ENCODE results near the gene FPR2. TPM values are rescaled to one million over a fixed set of nuclear protein-coding genes. Genes with fewer than 3 reads are reported as not detected.
A peak's percentile ranks its signal among the peaks of the same experiment; 100 is the strongest.
"Not testable (repeated sequence)": the region's sequence is repeated elsewhere in the genome, so short reads cannot be mapped to it uniquely, and the experiment has no call there.

Gene FPR2
- total and polyA plus RNA-seq, 2 donors, result 1.2 to 1.4 TPM

DNA sequence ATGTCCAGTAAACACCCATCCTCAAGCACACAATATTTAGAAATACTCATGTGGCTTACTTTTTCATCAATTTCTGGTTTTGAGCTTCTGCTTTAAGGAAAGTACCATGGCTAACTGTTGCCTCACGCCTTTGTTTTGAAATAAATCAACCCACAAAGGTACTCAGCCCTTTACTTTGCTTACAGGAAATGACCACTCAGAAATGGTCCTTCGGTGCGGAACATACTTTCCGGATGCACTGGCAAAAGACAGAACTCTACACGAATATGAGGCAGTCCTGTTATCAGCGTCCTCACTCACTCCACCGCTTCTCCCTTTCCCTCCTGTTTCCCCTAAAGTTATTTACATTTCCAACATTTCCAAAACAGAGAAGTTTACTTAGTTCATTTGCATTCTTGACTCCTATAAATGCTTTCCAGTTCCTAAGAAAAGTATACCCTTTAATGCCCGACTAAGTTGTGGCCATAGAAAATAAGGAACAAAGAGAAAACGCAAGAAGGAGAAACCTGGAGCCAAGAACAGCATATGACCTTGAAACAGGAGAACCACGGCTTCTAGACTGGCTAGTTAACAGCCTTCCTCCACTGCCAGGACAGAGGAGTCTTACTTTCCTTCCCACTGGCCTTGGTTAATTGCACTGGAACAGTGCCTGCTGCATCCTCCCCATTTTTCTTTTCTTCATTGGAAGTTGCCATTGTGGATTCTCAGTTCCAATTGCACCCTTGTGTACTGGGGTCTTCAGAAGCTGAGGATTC is 10.6 kb downstream of the FPR2 start:
- H3K27ac ChIP-seq (ENCODE audit: low read depth in 1 of 2, low read length in 1 of 2), result no peak overlapping the region
- no peaks in the 10 kb centered on the region for H3K4me1 ChIP-seq (ENCODE audit: control insufficient read depth in 2 of 2, insufficient read depth in 2 of 2, low read length in 2 of 2)
- H3K4me3 ChIP-seq (ENCODE audit: low read length in 2 of 2), result no peak overlapping the region
- no peaks in the 10 kb centered on the region for H3K9me3 ChIP-seq (ENCODE audit: control insufficient read depth in 2 of 2, insufficient read depth in 1 of 2, low read length in 1 of 2)
- no peaks in the 10 kb centered on the region for H3K27me3 ChIP-seq (ENCODE audit: control insufficient read depth in 2 of 2, insufficient read depth in 1 of 2, low read length in 1 of 2)
- 6% methylated on average over 10 of the region's 10 CpGs for WGBS
- no peak for DNase-seq (ENCODE audit: low read depth in 6 of 9, low spot score in 9 of 9)
- no peaks in the 10 kb centered on the region for H3K36me3 ChIP-seq (ENCODE audit: control insufficient read depth in 2 of 2, insufficient read depth in 2 of 2, low read length in 1 of 2)

DNA sequence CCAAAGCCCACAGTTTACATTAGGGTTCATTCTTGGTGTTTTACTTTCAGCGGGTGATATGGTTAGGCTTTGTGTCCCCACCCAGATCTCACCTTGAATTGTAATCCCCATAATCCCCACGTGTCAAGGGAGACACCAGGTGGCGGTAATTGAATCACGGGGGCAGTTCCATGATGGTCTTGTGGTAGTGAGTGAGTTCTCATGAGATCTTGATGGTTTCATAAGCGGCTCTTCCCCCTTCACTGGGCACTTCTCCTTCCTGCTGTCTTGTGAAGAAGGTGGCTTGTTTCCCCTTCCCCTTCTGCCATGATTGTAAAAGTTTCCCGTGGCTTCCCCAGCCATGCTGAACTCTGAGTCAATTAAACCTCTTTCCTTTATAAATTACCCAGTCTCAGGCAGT is 12.0 kb downstream of the FPR2 start:
- WGBS, result 84% methylated on average over 6 of the region's 6 CpGs
- H3K4me3 ChIP-seq (ENCODE audit: low read length in 2 of 2), result no peak overlapping the region
- DNase-seq (ENCODE audit: low read depth in 6 of 9, low spot score in 9 of 9), result no peak
- H3K36me3 ChIP-seq (ENCODE audit: control insufficient read depth in 2 of 2, insufficient read depth in 2 of 2, low read length in 1 of 2), result no peaks in the 10 kb centered on the region
- no peaks in the 10 kb centered on the region for H3K27me3 ChIP-seq (ENCODE audit: control insufficient read depth in 2 of 2, insufficient read depth in 1 of 2, low read length in 1 of 2)
- H3K9me3 ChIP-seq (ENCODE audit: control insufficient read depth in 2 of 2, insufficient read depth in 1 of 2, low read length in 1 of 2), result no peaks in the 10 kb centered on the region
- no peak overlapping the region for H3K27ac ChIP-seq (ENCODE audit: low read depth in 1 of 2, low read length in 1 of 2)
- H3K4me1 ChIP-seq (ENCODE audit: control insufficient read depth in 2 of 2, insufficient read depth in 2 of 2, low read length in 2 of 2), result no peaks in the 10 kb centered on the region

DNA sequence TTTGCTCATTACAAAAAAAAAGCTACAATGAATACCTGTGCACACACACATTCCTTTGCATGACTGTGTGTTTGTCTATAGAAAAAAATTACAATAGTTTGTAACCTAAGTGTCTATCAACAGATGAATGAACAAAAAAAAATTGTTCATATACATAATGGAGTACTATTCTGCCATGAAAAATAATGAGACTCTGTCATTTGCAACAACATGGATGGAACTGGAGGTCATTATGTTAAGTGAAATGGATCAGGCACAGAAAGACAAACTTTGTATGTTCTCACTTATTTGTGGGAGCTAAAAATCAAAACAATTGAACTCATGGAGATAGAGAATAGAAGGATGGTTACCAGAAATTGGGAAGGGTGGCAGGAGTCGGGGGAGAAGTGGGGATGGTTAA is 15.6 kb downstream of the FPR2 start:
- H3K27me3 ChIP-seq (ENCODE audit: control insufficient read depth in 2 of 2, insufficient read depth in 1 of 2, low read length in 1 of 2); H3K9me3 ChIP-seq (ENCODE audit: control insufficient read depth in 2 of 2, insufficient read depth in 1 of 2, low read length in 1 of 2); H3K27ac ChIP-seq (ENCODE audit: low read depth in 1 of 2, low read length in 1 of 2); DNase-seq (ENCODE audit: low read depth in 6 of 9, low spot score in 9 of 9); H3K36me3 ChIP-seq (ENCODE audit: control insufficient read depth in 2 of 2, insufficient read depth in 2 of 2, low read length in 1 of 2); H3K4me3 ChIP-seq (ENCODE audit: low read length in 2 of 2); H3K4me1 ChIP-seq (ENCODE audit: control insufficient read depth in 2 of 2, insufficient read depth in 2 of 2, low read length in 2 of 2): not testable (repeated sequence)
- 98% methylated on average over 1 of the region's 1 CpG for WGBS

DNA sequence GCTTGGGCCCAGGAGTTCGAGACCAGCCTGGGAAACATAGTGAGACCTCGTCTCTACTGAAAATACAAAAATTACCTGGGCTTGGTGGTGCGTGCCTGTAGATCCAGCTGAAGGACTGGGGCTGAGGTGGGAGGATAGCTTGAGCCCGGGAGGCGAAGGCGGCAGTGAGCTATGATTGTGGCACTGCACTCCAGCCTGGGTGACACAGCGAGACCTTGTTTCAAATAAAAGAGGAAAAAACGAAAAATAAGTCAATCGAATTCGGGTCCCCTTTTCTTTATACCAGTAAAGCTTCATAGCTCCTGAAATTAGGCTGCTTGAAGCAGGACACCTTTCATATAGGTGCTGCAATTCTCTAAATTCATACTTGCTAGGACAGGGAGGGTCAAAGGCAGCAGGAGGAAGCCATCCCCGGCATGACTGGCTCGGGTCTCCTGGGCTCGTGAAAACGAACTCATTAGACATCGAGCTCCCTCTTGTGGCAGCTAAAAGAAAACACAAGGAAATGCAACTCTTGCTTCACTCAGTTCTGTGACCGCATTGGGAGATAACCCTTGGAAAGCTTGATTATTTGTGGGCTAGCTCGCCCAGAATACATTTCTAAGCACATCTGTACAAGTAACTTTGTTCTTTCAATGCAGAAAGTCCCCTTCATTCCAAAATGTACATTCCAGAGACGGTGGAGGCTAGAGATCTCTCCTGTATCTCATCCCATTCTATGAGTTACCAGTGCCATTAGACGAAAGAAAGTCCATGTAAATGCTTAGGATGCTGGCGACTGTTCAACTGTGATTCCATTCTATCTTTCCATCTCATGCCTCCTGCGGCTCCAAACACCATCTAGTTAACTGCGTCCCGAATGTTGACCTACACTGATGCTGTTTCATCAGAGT is 16.8 kb downstream of the FPR2 start:
- Histone ChIP-seq H3K27me3 (ENCODE audit: control insufficient read depth in 2 of 2, insufficient read depth in 1 of 2, low read length in 1 of 2) (no peaks in the 10 kb centered on the region), H3K9me3 (ENCODE audit: control insufficient read depth in 2 of 2, insufficient read depth in 1 of 2, low read length in 1 of 2) (no peaks in the 10 kb centered on the region), H3K36me3 (ENCODE audit: control insufficient read depth in 2 of 2, insufficient read depth in 2 of 2, low read length in 1 of 2) (no peaks in the 10 kb centered on the region), H3K4me1 (ENCODE audit: control insufficient read depth in 2 of 2, insufficient read depth in 2 of 2, low read length in 2 of 2) (no peaks in the 10 kb centered on the region), H3K4me3 (ENCODE audit: low read length in 2 of 2) (no peak overlapping the region), H3K27ac (ENCODE audit: low read depth in 1 of 2, low read length in 1 of 2) (no peak overlapping the region)
- WGBS, result 43% methylated on average over 23 of the region's 23 CpGs
- DNase-seq (ENCODE audit: low read depth in 6 of 9, low spot score in 9 of 9), result peak; percentile 9 to 70 (median 52)

DNA sequence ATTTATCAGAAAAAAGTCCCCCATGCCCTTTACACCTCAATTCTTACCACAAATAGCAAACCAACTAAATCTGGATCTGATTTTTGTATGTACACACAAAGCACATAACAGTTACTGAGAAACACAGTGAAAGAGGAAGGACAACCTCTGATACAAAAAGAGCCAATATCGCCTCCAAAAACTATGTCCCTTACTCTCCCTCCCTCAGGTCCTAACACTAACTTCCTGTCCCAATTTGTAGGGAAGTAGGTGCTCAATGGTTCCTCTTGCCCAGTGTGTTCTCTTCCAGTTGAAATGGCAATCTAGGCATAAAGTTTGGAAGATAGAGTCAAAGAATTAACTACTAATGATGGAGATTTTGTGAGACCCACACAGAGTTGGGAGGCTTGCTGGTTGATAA is 18.2 kb downstream of the FPR2 start:
- WGBS, result 81% methylated on average over 1 of the region's 1 CpG
- Histone ChIP-seq H3K36me3 (ENCODE audit: control insufficient read depth in 2 of 2, insufficient read depth in 2 of 2, low read length in 1 of 2) (no peaks in the 10 kb centered on the region), H3K9me3 (ENCODE audit: control insufficient read depth in 2 of 2, insufficient read depth in 1 of 2, low read length in 1 of 2) (no peaks in the 10 kb centered on the region), H3K27me3 (ENCODE audit: control insufficient read depth in 2 of 2, insufficient read depth in 1 of 2, low read length in 1 of 2) (no peaks in the 10 kb centered on the region), H3K4me3 (ENCODE audit: low read length in 2 of 2) (no peak overlapping the region), H3K4me1 (ENCODE audit: control insufficient read depth in 2 of 2, insufficient read depth in 2 of 2, low read length in 2 of 2) (no peaks in the 10 kb centered on the region), H3K27ac (ENCODE audit: low read depth in 1 of 2, low read length in 1 of 2) (no peak overlapping the region)
- DNase-seq (ENCODE audit: low read depth in 6 of 9, low spot score in 9 of 9), result no peak

DNA sequence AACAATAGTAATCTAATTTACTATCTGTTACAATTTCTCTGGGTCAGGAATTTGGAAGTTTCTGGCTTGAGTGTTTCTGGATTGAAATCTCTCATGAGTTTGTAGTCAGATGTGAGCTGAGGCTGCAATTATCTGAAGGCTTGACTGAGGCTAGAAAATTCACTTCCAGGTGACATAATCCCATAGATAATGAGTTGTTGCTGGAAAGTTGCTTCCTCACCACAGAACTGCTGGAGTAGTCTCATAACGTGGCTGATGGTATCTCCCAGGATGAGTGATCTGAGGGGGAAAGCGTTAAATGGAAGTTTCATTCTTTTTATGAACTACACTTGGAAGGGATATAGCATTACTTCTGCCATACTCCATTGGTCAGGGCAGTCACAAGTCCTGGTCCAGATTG is 18.7 kb downstream of the FPR2 start:
- 54% methylated on average over 2 of the region's 2 CpGs for WGBS
- Histone ChIP-seq H3K4me3 (ENCODE audit: low read length in 2 of 2) (no peak overlapping the region), H3K27me3 (ENCODE audit: control insufficient read depth in 2 of 2, insufficient read depth in 1 of 2, low read length in 1 of 2) (no peaks in the 10 kb centered on the region), H3K4me1 (ENCODE audit: control insufficient read depth in 2 of 2, insufficient read depth in 2 of 2, low read length in 2 of 2) (no peaks in the 10 kb centered on the region), H3K36me3 (ENCODE audit: control insufficient read depth in 2 of 2, insufficient read depth in 2 of 2, low read length in 1 of 2) (no peaks in the 10 kb centered on the region), H3K27ac (ENCODE audit: low read depth in 1 of 2, low read length in 1 of 2) (no peak overlapping the region), H3K9me3 (ENCODE audit: control insufficient read depth in 2 of 2, insufficient read depth in 1 of 2, low read length in 1 of 2) (no peaks in the 10 kb centered on the region)
- DNase-seq (ENCODE audit: low read depth in 6 of 9, low spot score in 9 of 9), result no peak

DNA sequence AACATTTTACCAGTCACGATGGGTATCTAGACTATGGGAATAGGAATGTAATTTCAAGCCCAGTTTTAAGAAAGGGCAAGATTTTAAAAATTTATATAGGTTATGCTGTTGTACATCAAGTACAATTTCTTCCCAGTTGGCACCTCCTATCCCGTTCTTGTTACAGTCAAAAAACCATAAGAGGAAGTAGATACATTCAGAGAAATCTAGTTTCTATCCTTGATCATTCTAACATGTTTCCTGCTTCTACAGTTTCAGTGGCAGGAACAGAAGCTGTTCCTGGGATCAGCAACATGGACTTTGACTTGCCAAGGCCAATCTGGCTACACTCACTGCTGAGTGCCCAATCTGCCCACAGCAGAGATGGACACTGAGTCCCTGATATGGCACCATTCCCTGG is 19.3 kb downstream of the FPR2 start:
- DNase-seq (ENCODE audit: low read depth in 6 of 9, low spot score in 9 of 9), result no peak
- no peaks in the 10 kb centered on the region for H3K36me3 ChIP-seq (ENCODE audit: control insufficient read depth in 2 of 2, insufficient read depth in 2 of 2, low read length in 1 of 2)
- H3K27me3 ChIP-seq (ENCODE audit: control insufficient read depth in 2 of 2, insufficient read depth in 1 of 2, low read length in 1 of 2), result no peaks in the 10 kb centered on the region
- no peaks in the 10 kb centered on the region for H3K4me1 ChIP-seq (ENCODE audit: control insufficient read depth in 2 of 2, insufficient read depth in 2 of 2, low read length in 2 of 2)
- WGBS, result 43% methylated on average over 2 of the region's 2 CpGs
- H3K4me3 ChIP-seq (ENCODE audit: low read length in 2 of 2), result no peak overlapping the region
- no peaks in the 10 kb centered on the region for H3K9me3 ChIP-seq (ENCODE audit: control insufficient read depth in 2 of 2, insufficient read depth in 1 of 2, low read length in 1 of 2)
- H3K27ac ChIP-seq (ENCODE audit: low read depth in 1 of 2, low read length in 1 of 2), result no peak overlapping the region

DNA sequence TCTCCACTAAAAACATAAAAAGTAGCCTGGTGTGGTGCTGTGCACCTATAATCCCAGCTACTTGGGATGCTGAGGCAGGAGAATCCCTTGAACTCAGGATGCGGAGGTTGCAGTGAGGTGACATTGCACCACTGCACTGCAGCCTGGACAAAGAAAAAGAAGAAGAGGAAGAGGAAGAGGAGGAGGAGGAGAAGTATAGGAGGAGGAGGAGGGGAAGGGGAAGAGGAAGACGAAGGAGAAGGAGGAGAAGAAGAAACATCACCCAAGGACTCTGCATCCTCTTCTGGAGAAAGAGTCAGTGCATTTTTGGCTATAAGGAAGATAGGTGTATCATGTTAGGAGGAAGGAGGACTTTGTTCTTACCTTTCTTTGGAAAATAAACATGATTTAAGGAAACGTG is 21.0 kb downstream of the FPR2 start:
- H3K27ac ChIP-seq (ENCODE audit: low read depth in 1 of 2, low read length in 1 of 2), result no peak overlapping the region
- H3K4me3 ChIP-seq (ENCODE audit: low read length in 2 of 2), result no peak overlapping the region
- no peak for DNase-seq (ENCODE audit: low read depth in 6 of 9, low spot score in 9 of 9)
- 64% methylated on average over 3 of the region's 3 CpGs for WGBS
- H3K4me1 ChIP-seq (ENCODE audit: control insufficient read depth in 2 of 2, insufficient read depth in 2 of 2, low read length in 2 of 2), result no peaks in the 10 kb centered on the region
- no peaks in the 10 kb centered on the region for H3K27me3 ChIP-seq (ENCODE audit: control insufficient read depth in 2 of 2, insufficient read depth in 1 of 2, low read length in 1 of 2)
- H3K36me3 ChIP-seq (ENCODE audit: control insufficient read depth in 2 of 2, insufficient read depth in 2 of 2, low read length in 1 of 2), result no peaks in the 10 kb centered on the region
- H3K9me3 ChIP-seq (ENCODE audit: control insufficient read depth in 2 of 2, insufficient read depth in 1 of 2, low read length in 1 of 2), result no peaks in the 10 kb centered on the region

DNA sequence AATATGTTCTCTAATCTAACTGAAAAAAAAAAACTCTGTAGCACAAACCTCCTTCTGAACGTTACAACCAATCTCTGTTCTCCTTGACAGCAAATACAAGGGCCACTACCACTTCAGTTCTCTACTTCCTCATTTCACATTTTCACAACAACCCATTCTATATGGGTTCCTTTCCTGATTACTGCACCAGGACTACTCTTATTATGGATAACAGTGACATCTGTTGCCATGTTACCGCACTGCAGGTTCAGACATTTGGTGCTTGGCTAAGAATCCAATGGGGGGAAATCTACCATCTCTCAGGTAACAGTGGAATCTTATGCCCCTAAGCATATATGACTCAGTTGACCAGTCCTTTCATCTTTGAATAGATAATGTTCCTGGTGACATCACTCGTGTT is 22.4 kb downstream of the FPR2 start:
- H3K4me3 ChIP-seq (ENCODE audit: low read length in 2 of 2), result no peak overlapping the region
- DNase-seq (ENCODE audit: low read depth in 6 of 9, low spot score in 9 of 9), result no peak
- no peaks in the 10 kb centered on the region for H3K27me3 ChIP-seq (ENCODE audit: control insufficient read depth in 2 of 2, insufficient read depth in 1 of 2, low read length in 1 of 2)
- no peaks in the 10 kb centered on the region for H3K36me3 ChIP-seq (ENCODE audit: control insufficient read depth in 2 of 2, insufficient read depth in 2 of 2, low read length in 1 of 2)
- no peaks in the 10 kb centered on the region for H3K9me3 ChIP-seq (ENCODE audit: control insufficient read depth in 2 of 2, insufficient read depth in 1 of 2, low read length in 1 of 2)
- no peaks in the 10 kb centered on the region for H3K4me1 ChIP-seq (ENCODE audit: control insufficient read depth in 2 of 2, insufficient read depth in 2 of 2, low read length in 2 of 2)
- no peak overlapping the region for H3K27ac ChIP-seq (ENCODE audit: low read depth in 1 of 2, low read length in 1 of 2)
- WGBS, result 13% methylated on average over 3 of the region's 3 CpGs
